GM21825 (cell line): Measurements from ENCODE around the gene CNTNAP2.

ENCODE experiments used
- ATAC-seq: cut with Tn5 transposase; IDR thresholded peaks from one replicate; pipeline ENCODE4 v1.9.1; 2021; ENCODE audit warnings: mild to moderate bottlenecking, moderate library complexity; ENCODE audit not compliant: unreplicated experiment

CNTNAP2 gene

GRCh38 chr7:147298611-147299043 is 1182.0 kb downstream of the CNTNAP2 start:
- ATAC-seq: no peak

GRCh38 chr7:147300293-147300692 is 1183.7 kb downstream of the CNTNAP2 start:
- no peak for ATAC-seq

GRCh38 chr7:147304376-147304775 is 1187.8 kb downstream of the CNTNAP2 start:
- no peak for ATAC-seq

- ATAC-seq: no peak
These were observed 1189.2 kb downstream of the CNTNAP2 start for GRCh38 chr7:147305827-147306226.

GRCh38 chr7:147308539-147308938 is 1191.9 kb downstream of the CNTNAP2 start:
- no peak for ATAC-seq

GRCh38 chr7:147311336-147311735 is 1194.7 kb downstream of the CNTNAP2 start:
- ATAC-seq: no peak

GRCh38 chr7:147321504-147321903 is 1204.9 kb downstream of the CNTNAP2 start:
- no peak for ATAC-seq

- ATAC-seq: no peak
These were observed 1216.4 kb downstream of the CNTNAP2 start for GRCh38 chr7:147332988-147333387.

- ATAC-seq: no peak
These were observed 1246.5 kb downstream of the CNTNAP2 start for GRCh38 chr7:147363101-147363500.

GRCh38 chr7:147376192-147376591 is 1259.6 kb downstream of the CNTNAP2 start:
- no peak for ATAC-seq

- ATAC-seq: no peak
These were observed 1264.3 kb downstream of the CNTNAP2 start for GRCh38 chr7:147380926-147381325.

GRCh38 chr7:147394329-147394728 is 1277.7 kb downstream of the CNTNAP2 start:
- ATAC-seq: no peak

- no peak for ATAC-seq
These were observed 1283.7 kb downstream of the CNTNAP2 start for GRCh38 chr7:147400221-147400689.

- no peak for ATAC-seq
These were observed 1284.3 kb downstream of the CNTNAP2 start for GRCh38 chr7:147400925-147401324.

- ATAC-seq: no peak
These were observed 1289.0 kb downstream of the CNTNAP2 start for GRCh38 chr7:147405621-147406020.

GRCh38 chr7:147406521-147407135 is 1290.0 kb downstream of the CNTNAP2 start:
- no peak for ATAC-seq

- ATAC-seq: no peak
These were observed 1294.5 kb downstream of the CNTNAP2 start for GRCh38 chr7:147411096-147411495.

GRCh38 chr7:147412109-147412508 is 1295.5 kb downstream of the CNTNAP2 start:
- no peak for ATAC-seq

- ATAC-seq: no peak
These were observed 1296.4 kb downstream of the CNTNAP2 start for GRCh38 chr7:147412782-147413556.

- no peak for ATAC-seq
These were observed 1296.9 kb downstream of the CNTNAP2 start for GRCh38 chr7:147413557-147413870.

- no peak for ATAC-seq
These were observed 1299.4 kb downstream of the CNTNAP2 start for GRCh38 chr7:147415991-147416390.

GRCh38 chr7:147418966-147419365 is 1302.4 kb downstream of the CNTNAP2 start:
- no peak for ATAC-seq
